HUES64 (cell line): ENCODE data around the gene MFAP4.

Experiments used
- H3K27ac ChIP-seq: 2 replicates; pipeline ENCODE4 v1.7.0; 2013; ENCODE audit warnings: low read depth, low read length, inconsistent platforms
- H3K27me3 ChIP-seq: 2 replicates; pipeline ENCODE4 v1.6.1; 2013; ENCODE audit warnings: mild to moderate bottlenecking, low read length; ENCODE audit not compliant: insufficient read depth
- H3K36me3 ChIP-seq: 2 replicates; pipeline ENCODE4 v1.6.1; 2013; ENCODE audit warnings: mild to moderate bottlenecking, low read length; ENCODE audit not compliant: insufficient read depth
- H3K4me1 ChIP-seq: 2 replicates; pipeline ENCODE4 v1.6.1; 2013; ENCODE audit warnings: mild to moderate bottlenecking, low read length, moderate library complexity; ENCODE audit not compliant: insufficient read depth
- H3K4me3 ChIP-seq: 2 replicates; pipeline ENCODE4 v1.5.1; 2013; ENCODE audit warnings: mild to moderate bottlenecking, low read length, moderate library complexity
- H3K9ac ChIP-seq: 2 replicates; pipeline ENCODE4 v1.6.1; 2013; ENCODE audit warnings: mild to moderate bottlenecking, low read depth, low read length
- H3K9me3 ChIP-seq: 2 replicates; pipeline ENCODE4 v1.6.1; 2013; ENCODE audit warnings: low read depth, low read length; ENCODE audit not compliant: insufficient read depth
- WGBS: fragments of 150-250, 120-280 bp; methylation state at CpG from one replicate; pipeline ENCODE4 v1.1.7; 2013; ENCODE audit warnings: missing lambda C conversion rate; 5-methylcytosine and 5-hydroxymethylcytosine counted together

MFAP4 gene

GRCh38 chr17:19336938-19337711 is 49.9 kb downstream of the MFAP4 start:
- H3K27ac ChIP-seq = no peak overlapping the region
- 0 out of 2 replicates have a peak, but pooled peaks cover 5% of the 10 kb centered on the region for H3K36me3 ChIP-seq
- peaks cover 19% of the 10 kb centered on the region for H3K4me1 ChIP-seq
- H3K4me3 ChIP-seq = no peak overlapping the region
- no peaks in the 10 kb centered on the region for H3K27me3 ChIP-seq
- WGBS = 72% methylated on average over 21 of the region's 21 CpGs
- no peaks in the 10 kb centered on the region for H3K9me3 ChIP-seq
- no peak overlapping the region for H3K9ac ChIP-seq

DNA sequence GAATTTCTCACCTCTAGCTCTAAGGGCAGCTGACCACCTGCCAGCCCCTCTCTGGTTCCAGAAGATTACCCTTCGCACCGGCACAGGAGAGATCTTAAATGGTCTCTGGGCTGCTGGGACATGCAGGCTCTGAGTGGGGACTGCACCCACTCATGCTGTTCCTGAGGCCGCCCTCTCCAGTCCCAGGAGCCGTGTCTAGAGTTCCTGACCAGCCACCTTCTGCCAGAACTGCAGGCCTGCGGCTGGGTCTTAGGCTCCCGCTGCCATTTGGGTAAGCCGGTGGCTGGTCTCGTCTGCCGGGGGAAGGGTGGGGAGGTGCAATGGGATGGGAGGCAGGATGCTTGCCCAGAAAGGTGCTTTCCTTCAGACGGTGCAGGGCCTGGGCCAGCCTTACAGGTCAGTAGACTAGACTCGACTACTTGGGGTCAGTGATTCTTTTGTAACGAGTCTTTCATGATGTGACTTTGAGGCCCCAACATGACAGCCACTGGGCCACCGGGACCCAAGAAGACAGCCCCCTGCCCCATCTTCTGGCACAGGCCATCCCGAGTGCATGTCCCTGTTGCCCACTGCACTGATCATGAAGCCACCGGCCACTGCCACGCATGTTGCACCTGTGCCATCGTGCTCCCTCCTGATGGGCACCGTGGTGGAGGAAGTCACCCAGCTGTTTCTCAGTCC is 50.9 kb downstream of the MFAP4 start:
- H3K9ac ChIP-seq = no peak overlapping the region
- H3K27me3 ChIP-seq = no peaks in the 10 kb centered on the region
- H3K36me3 ChIP-seq = peaks cover 9% of the 10 kb centered on the region
- peaks cover 16% of the 10 kb centered on the region for H3K4me1 ChIP-seq
- no peak overlapping the region for H3K4me3 ChIP-seq
- WGBS = 89% methylated on average over 18 of the region's 18 CpGs
- H3K9me3 ChIP-seq = no peaks in the 10 kb centered on the region
- H3K27ac ChIP-seq = no peak overlapping the region

DNA sequence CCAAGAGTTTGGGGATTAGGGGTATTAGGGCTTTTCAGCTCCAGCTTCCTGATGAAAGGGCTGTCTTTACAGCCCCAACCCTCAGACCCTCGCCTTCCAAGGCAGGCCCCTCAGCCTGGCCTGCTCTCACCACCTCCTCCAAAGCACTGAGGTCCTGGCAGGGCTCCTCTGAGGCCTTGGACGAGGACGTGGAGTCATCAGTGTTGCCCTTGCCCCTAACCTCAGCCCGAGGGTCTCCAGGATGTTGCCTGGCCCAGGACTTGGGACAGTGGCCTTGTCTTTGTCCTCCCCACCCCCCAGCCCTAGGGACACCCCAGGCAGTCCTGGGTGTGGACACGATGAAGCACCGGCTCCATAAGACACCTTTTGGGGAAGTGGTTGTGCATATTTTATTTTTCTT is 52.7 kb downstream of the MFAP4 start:
- peaks cover 12% of the 10 kb centered on the region for H3K4me1 ChIP-seq
- H3K9me3 ChIP-seq = no peaks in the 10 kb centered on the region
- H3K27me3 ChIP-seq = no peaks in the 10 kb centered on the region
- no peak overlapping the region for H3K27ac ChIP-seq
- peaks cover 15% of the 10 kb centered on the region for H3K36me3 ChIP-seq
- no peak overlapping the region for H3K9ac ChIP-seq
- WGBS = 87% methylated on average over 6 of the region's 6 CpGs
- no peak overlapping the region for H3K4me3 ChIP-seq

DNA sequence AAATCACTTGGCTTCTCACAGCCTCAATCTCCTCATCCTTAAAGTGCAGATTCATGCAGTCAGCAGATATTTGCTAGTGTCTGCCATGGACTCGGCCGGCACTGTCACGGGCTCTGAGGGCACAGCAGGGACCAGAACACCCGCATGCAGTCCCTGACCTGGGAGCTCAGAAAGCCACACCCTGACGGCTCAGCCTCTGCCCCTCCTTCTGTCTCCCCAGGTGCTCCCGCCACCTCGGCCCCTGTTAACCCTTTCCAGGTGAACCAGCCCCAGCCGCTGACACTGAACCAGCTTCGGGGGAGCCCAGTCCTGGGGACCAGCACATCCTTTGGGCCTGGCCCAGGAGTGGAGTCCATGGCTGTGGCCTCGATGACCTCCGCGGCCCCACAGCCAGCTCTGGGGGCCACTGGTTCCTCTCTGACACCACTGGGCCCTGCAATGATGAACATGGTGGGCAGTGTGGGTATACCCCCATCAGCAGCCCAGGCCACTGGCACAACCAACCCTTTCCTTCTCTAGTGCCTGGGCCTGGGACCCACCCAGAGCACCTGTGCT is 53.2 kb downstream of the MFAP4 start:
- Histone ChIP-seq H3K27ac (no peak overlapping the region), H3K27me3 (no peaks in the 10 kb centered on the region), H3K4me3 (no peak overlapping the region), H3K9me3 (no peaks in the 10 kb centered on the region), H3K9ac (no peak overlapping the region), H3K4me1 (peaks cover 7% of the 10 kb centered on the region), H3K36me3 (peaks cover 16% of the 10 kb centered on the region)
- WGBS = 77% methylated on average over 12 of the region's 12 CpGs
